CD8-positive, alpha-beta memory T cell (primary cell): Measurements from ENCODE around the gene TSPAN10. TPM values are rescaled to one million over a fixed set of nuclear protein-coding genes. Genes with fewer than 3 reads are reported as not detected.

Source experiments
- CTCF ChIA-PET: fragments of 350-600 bp; sonication (Branson Sonifier 250); formaldehyde crosslinking; loops from one replicate; lab custom pipeline; 2021; ENCODE audit warnings: antibody characterized with exemption; lab: Charles Lee
- POLR2A ChIA-PET: fragments of 350-600 bp; sonication (Branson Sonifier 250); formaldehyde crosslinking; loops from one replicate; lab custom pipeline; 2021; ENCODE audit warnings: antibody characterized with exemption; lab: Charles Lee
- DNase-seq, 5 donors: peaks; one replicate each; pipeline versions ENCODE4 v3.0.0 to v3.0.0-alpha.2; 2020 to 2022; ENCODE audit warnings: mixed read lengths in 1 of 5
- H3K27ac ChIP-seq: one replicate; pipeline ENCODE4 v1.7.0; 2013; ENCODE audit warnings: low read depth, mild to moderate bottlenecking, low read length, moderate library complexity
- H3K27me3 ChIP-seq: 2 replicates; pipeline ENCODE4 v1.7.0; 2013; ENCODE audit warnings: low read length, mild to moderate bottlenecking; ENCODE audit not compliant: insufficient read depth, poor library complexity, severe bottlenecking
- H3K36me3 ChIP-seq: 2 replicates; pipeline ENCODE4 v1.7.0; 2013; ENCODE audit warnings: mild to moderate bottlenecking, low read length, moderate library complexity; ENCODE audit not compliant: insufficient read depth
- H3K4me1 ChIP-seq: 2 replicates; pipeline ENCODE4 v1.7.0; 2013; ENCODE audit warnings: mild to moderate bottlenecking, low read length, moderate library complexity; ENCODE audit not compliant: insufficient read depth
- H3K4me3 ChIP-seq: 2 replicates; pipeline ENCODE4 v1.7.0; 2013; ENCODE audit warnings: mild to moderate bottlenecking, low read length
- H3K9me3 ChIP-seq: 2 replicates; pipeline ENCODE4 v1.7.0; 2013; ENCODE audit warnings: mild to moderate bottlenecking, low read length
- H3K27ac Mint-ChIP-seq, 8 donors: one replicate each; pipeline ENCODE4 v1.8.0; 2020 to 2021; ENCODE audit warnings: mixed read lengths in 8 of 8, mild to moderate bottlenecking in 6 of 8, inconsistent platforms in 3 of 8, moderate library complexity in 3 of 8
- H3K27me3 Mint-ChIP-seq, 2 donors: one replicate each; pipeline ENCODE4 v1.8.0; 2020 to 2021; ENCODE audit warnings: mixed read lengths in 2 of 2, mild to moderate bottlenecking in 1 of 2, moderate library complexity in 1 of 2
- H3K36me3 Mint-ChIP-seq, 3 donors: one replicate each; pipeline ENCODE4 v1.8.0; 2020 to 2021; ENCODE audit warnings: mixed read lengths in 3 of 3, inconsistent platforms in 1 of 3, mild to moderate bottlenecking in 1 of 3
- H3K4me1 Mint-ChIP-seq, 3 donors: one replicate each; pipeline ENCODE4 v1.8.0; 2020 to 2021; ENCODE audit warnings: mixed read lengths in 3 of 3, inconsistent platforms in 1 of 3, mild to moderate bottlenecking in 1 of 3
- H3K4me3 Mint-ChIP-seq, 7 donors: one replicate each; pipeline ENCODE4 v1.8.0; 2020 to 2021; ENCODE audit warnings: mixed read lengths in 7 of 7, mild to moderate bottlenecking in 6 of 7, moderate library complexity in 4 of 7, inconsistent platforms in 2 of 7
- H3K9me3 Mint-ChIP-seq, 5 donors: one replicate each; pipeline ENCODE4 v1.8.0; 2020 to 2022; ENCODE audit warnings: mixed read lengths in 5 of 5, mild to moderate bottlenecking in 3 of 5, moderate library complexity in 2 of 5, inconsistent platforms in 1 of 5
- polyA plus RNA-seq: library from polyadenylated mRNA; unstranded; fragments of 300-500 nt; fragmentation: Illumina TruSeq; gene quantifications from one replicate; pipeline ENCODE4 v1.2.3, GENCODE V29; 2021
- total RNA-seq, 2 experiments: library from RNA; stranded (reverse); gene quantifications; one replicate each; pipeline ENCODE4 v1.2.3, GENCODE V29; 2021

Gene TSPAN10
- total and polyA plus RNA-seq, 3 experiments from 2014 or later: 0.31 to 0.49 (median 0.31) TPM

DNA sequence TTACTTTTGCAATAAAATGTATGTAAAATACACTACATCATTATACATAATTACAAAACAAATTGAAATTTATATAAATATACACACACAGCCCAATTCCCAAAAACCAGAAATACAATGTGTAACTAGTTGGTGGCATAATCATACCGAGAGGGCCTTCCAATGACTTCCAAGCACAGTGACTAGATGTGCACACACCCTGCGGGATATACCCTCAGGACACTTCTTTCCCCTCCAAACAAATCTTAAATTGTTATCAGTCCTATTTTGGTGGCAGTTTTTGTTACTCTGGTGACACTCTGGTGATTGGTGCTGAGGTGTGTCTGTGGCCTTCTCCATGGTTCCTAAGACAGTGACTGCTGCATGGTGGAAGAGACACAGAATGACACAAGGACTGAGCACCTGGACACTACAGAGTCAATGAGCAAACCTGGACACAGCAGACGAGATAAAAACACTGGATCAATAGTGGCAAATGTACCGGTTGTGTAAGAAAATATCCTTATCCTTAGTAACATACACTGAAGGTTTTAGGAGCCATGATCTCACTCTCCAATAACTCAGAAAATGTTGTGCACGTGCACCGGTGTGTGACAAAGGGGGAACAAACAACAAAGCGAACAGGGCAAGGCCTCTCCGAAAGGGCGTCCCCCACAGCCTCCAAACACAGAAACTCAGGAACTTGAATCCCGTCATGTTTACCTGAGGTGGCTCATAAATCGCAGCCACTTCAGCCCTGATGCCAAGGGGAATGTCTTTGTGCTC, 33.0 kb upstream of the TSPAN10 start:
- H3K4me1 ChIP-seq: no peaks in the 10 kb centered on the region
- no peak overlapping the region for H3K4me3 ChIP-seq
- H3K36me3 ChIP-seq: peaks cover 55% of the 10 kb centered on the region
- ChIA-PET POLR2A (no interaction called here), CTCF (interaction anchor here (1.0 kb wide), 1 partner anchor 85 kb away, joined by 3 read pairs; no protein-coding TSS in a partner anchor)
- H3K27me3 ChIP-seq: no peaks in the 10 kb centered on the region
- Mint-ChIP-seq H3K36me3 (peaks cover 0 to 81% (median 19%) of the 10 kb centered on the region in 3 donors), H3K4me3 (no peak overlapping the region), H3K27ac (peak overlapping the region in 1 of 8 donors; percentile 21), H3K9me3 (no peaks in the 10 kb centered on the region), H3K27me3 (no peaks in the 10 kb centered on the region), H3K4me1 (peaks cover 3 to 6% (median 5%) of the 10 kb centered on the region in 3 donors)
- H3K9me3 ChIP-seq: no peaks in the 10 kb centered on the region
- no peak overlapping the region for H3K27ac ChIP-seq
- no peak for DNase-seq

DNA sequence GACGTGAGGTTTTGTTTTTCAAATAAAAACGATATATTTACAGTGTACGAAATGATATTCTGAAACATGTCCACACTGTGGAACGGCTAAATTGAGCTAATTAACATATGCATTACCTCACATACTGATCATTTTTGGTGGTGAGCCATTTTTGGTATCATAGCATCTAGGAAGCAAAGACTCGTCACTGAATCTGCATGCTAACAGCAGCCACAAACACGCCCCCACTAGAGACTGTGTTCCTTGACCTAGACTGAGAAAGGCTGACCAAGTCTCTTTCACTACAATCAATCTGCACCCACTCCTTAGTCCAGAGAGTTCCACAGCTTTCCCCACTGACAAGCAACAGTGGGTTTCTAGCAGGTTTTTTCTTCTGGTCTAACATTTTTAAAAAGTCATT, 29.6 kb upstream of the TSPAN10 start:
- H3K4me1 ChIP-seq: no peaks in the 10 kb centered on the region
- peaks cover 43% of the 10 kb centered on the region for H3K36me3 ChIP-seq
- Mint-ChIP-seq H3K27ac (peak overlapping the region in 1 of 8 donors; percentile 27), H3K9me3 (no peaks in the 10 kb centered on the region), H3K4me3 (no peak overlapping the region), H3K27me3 (no peaks in the 10 kb centered on the region), H3K36me3 (peaks cover 4 to 73% (median 19%) of the 10 kb centered on the region in 3 donors), H3K4me1 (peaks cover 3 to 6% (median 4%) of the 10 kb centered on the region in 3 donors)
- H3K4me3 ChIP-seq: no peak overlapping the region
- ChIA-PET POLR2A (no interaction called here), CTCF (interaction anchor here (1.5 kb wide), 1 partner anchor 317 kb away, joined by 3 read pairs; no protein-coding TSS in a partner anchor)
- no peaks in the 10 kb centered on the region for H3K9me3 ChIP-seq
- no peak for DNase-seq
- H3K27ac ChIP-seq: no peak overlapping the region
- no peaks in the 10 kb centered on the region for H3K27me3 ChIP-seq

DNA sequence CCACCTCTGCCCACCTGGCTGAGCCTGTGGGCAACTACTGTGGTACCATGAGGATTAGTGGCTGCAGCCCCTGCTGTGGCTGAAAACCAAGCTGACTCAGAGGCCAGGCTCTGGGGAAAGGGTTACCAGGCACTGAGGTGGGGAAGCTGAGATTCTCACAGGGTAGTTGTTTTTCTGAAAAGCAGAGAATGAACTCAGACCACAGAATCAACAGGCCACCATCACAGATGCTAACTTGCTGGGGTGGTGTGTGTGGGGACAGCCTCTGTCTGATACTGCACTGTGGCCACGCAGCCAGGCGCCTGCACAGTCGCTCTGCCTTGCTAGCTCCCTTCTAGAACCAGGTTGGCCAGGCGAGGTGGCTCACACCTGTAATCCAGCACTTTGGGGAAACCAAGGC, 28.9 kb upstream of the TSPAN10 start:
- H3K4me3 ChIP-seq: no peak overlapping the region
- H3K4me1 Mint-ChIP-seq: peaks cover 6 to 7% (median 6%) of the 10 kb centered on the region in 3 donors
- ChIA-PET CTCF (no interaction called here), POLR2A (no interaction called here)
- no peak for DNase-seq
- H3K27ac ChIP-seq: no peak overlapping the region
- H3K9me3 Mint-ChIP-seq: no peaks in the 10 kb centered on the region
- H3K9me3 ChIP-seq: no peaks in the 10 kb centered on the region
- H3K36me3 Mint-ChIP-seq: peaks cover 4 to 76% (median 19%) of the 10 kb centered on the region in 3 donors
- H3K4me1 ChIP-seq: no peaks in the 10 kb centered on the region
- no peak overlapping the region for H3K4me3 Mint-ChIP-seq
- no peaks in the 10 kb centered on the region for H3K27me3 ChIP-seq
- peaks cover 47% of the 10 kb centered on the region for H3K36me3 ChIP-seq
- peak overlapping the region in 1 of 8 donors; percentile 27 for H3K27ac Mint-ChIP-seq
- no peaks in the 10 kb centered on the region for H3K27me3 Mint-ChIP-seq

DNA sequence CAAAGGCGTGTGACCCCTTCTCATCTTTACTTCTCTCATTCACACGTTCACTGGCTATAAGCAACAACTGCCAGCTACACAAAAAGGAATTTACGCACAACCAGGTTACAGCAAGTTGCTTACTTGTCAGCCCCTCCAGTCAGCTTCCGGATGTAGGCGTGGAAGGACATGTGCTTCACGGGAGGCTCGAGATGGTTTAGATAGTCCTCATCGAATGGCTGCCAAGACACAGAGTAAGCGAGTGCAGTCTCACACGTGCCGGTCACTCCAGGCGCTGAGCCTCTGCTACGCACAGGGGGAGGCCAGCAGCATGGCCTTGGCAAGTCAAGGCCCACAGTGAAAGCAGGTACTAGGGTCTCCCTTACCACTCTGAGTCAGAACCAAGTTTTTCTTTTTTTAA, 28.4 kb upstream of the TSPAN10 start:
- ChIA-PET CTCF (no interaction called here), POLR2A (no interaction called here)
- Histone ChIP-seq H3K9me3 (no peaks in the 10 kb centered on the region), H3K4me3 (no peak overlapping the region), H3K27me3 (no peaks in the 10 kb centered on the region), H3K36me3 (peaks cover 47% of the 10 kb centered on the region), H3K27ac (no peak overlapping the region), H3K4me1 (no peaks in the 10 kb centered on the region)
- Mint-ChIP-seq H3K36me3 (peaks cover 4 to 77% (median 20%) of the 10 kb centered on the region in 3 donors), H3K4me3 (no peak overlapping the region), H3K9me3 (no peaks in the 10 kb centered on the region), H3K27me3 (no peaks in the 10 kb centered on the region), H3K27ac (no peak overlapping the region), H3K4me1 (peaks cover 6 to 11% (median 10%) of the 10 kb centered on the region in 3 donors)
- DNase-seq: no peak

DNA sequence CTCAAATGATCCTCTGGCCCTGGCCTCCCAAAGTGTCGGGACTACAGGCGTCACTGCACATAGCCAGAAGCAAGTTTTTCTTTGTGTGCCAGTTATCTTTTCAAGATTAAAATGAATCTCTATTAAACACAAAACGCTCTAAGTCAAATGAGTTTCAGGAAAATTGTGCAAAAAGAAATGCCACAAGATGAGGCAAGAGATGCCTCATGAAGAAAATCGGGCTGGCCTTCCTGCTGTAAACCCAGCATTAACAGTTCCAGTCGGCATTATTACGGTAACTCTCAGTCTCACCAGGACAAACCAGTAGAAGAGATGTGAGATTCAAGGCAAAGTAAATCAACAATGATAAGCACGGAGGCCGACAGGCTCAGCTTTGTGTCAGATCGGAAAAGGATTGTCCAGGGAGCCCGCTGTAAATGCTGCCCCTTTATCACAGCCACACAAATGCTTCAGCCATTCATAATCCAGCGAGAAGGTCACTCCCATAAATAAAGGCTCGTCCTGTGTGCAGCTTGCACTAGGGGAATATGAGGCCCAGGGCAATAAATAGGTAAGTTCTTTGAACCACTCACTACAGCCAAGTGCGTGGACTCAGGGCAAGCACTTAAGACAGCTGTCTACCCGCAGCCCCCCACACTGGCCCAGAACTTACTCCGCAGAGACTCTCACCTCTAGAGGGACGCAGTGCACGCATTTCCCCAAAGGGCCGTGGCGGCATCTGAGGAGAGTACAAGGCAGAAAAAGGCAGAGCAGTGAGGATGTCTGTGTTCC, 27.3 kb upstream of the TSPAN10 start:
- Histone ChIP-seq H3K27me3 (no peaks in the 10 kb centered on the region), H3K36me3 (peaks cover 37% of the 10 kb centered on the region), H3K4me1 (no peaks in the 10 kb centered on the region), H3K27ac (no peak overlapping the region), H3K9me3 (no peaks in the 10 kb centered on the region), H3K4me3 (no peak overlapping the region)
- no peak for DNase-seq
- Mint-ChIP-seq H3K36me3 (peaks cover 4 to 76% (median 16%) of the 10 kb centered on the region in 3 donors), H3K27me3 (no peaks in the 10 kb centered on the region), H3K4me3 (no peak overlapping the region), H3K27ac (peak overlapping the region in 1 of 8 donors; percentile 68), H3K4me1 (peaks cover 11 to 21% (median 18%) of the 10 kb centered on the region in 3 donors), H3K9me3 (no peaks in the 10 kb centered on the region)
- ChIA-PET CTCF (no interaction called here), POLR2A (no interaction called here)

DNA sequence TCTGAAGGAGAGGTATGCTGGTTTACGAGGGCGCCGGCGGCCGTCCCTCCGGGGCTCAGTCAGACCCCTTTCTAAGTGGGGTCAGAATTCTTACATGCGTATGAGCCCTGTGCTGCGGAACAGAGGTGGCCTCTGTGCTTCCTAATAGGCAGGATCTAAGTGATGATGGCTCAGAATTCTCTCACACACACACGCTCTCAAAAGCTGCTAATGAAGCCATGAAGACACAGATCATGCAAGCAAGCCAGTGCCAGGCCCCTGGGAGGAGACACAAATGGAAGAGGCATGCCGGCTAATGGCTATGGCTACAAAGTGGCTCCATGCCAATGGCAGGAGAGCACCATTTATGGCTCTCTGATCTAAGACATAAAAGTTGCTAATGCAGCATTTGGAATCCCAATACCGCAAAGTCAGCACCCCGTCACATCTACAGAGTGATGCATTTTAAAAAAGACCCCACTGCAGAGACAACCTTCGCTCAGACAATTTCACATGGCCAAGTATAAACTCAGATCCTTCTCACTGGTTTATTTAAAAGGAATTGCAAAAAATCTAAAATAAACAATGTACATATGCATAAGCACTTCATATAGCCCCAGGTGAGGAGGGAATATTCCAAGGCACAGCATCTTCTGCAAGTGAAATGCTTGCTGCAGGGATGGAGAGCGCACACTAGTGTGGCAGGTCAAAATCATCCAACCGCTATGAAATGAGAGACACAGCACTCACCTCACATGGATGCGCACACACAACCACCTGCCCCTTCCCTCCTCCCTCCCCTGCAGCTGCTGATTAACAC, 24.6 kb upstream of the TSPAN10 start:
- H3K36me3 Mint-ChIP-seq: peaks cover 7 to 74% (median 11%) of the 10 kb centered on the region in 3 donors
- Histone ChIP-seq H3K27me3 (no peaks in the 10 kb centered on the region), H3K9me3 (no peaks in the 10 kb centered on the region), H3K36me3 (peaks cover 28% of the 10 kb centered on the region), H3K27ac (no peak overlapping the region), H3K4me1 (no peaks in the 10 kb centered on the region), H3K4me3 (no peak overlapping the region)
- POLR2A ChIA-PET: no interaction called here
- CTCF ChIA-PET: interaction anchor here (1.5 kb wide), 1 partner anchor 11 kb away, joined by 3 read pairs; no protein-coding TSS in a partner anchor
- DNase-seq: no peak
- peak overlapping the region in 1 of 8 donors; percentile 9 for H3K27ac Mint-ChIP-seq
- H3K4me1 Mint-ChIP-seq: peaks cover 21 to 39% (median 34%) of the 10 kb centered on the region in 3 donors
- no peaks in the 10 kb centered on the region for H3K27me3 Mint-ChIP-seq
- no peaks in the 10 kb centered on the region for H3K9me3 Mint-ChIP-seq
- H3K4me3 Mint-ChIP-seq: no peak overlapping the region

DNA sequence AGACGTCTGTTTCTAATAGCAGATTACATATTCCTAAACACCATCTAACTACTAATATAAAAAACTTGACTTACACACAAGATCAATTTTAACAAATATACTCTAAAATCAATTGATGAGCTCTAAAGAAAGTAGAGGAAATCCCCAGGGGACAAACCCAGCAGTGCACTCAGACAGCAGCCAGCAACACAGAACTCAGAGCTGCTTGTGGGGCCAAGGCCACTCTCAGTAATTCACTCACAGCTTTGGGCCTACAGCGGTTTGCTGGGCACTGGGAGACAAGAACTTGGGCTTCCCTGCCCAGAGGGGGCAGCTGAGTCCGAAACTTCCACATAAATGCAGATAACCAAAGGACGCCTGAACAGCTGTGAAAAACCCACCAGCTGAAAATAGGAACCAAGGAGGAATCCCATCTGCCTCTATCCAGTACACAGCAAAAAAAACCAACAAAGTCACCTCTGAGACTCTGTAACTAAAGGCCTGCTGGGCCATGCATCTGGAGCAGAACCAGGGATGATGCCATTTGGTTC, 21.5 kb upstream of the TSPAN10 start:
- Histone ChIP-seq H3K4me1 (no peaks in the 10 kb centered on the region), H3K27me3 (no peaks in the 10 kb centered on the region), H3K27ac (no peak overlapping the region), H3K36me3 (peaks cover 14% of the 10 kb centered on the region), H3K4me3 (no peak overlapping the region), H3K9me3 (no peaks in the 10 kb centered on the region)
- peaks cover 19 to 36% (median 34%) of the 10 kb centered on the region in 3 donors for H3K4me1 Mint-ChIP-seq
- CTCF ChIA-PET: no interaction called here
- DNase-seq: no peak
- POLR2A ChIA-PET: no interaction called here
- H3K27me3 Mint-ChIP-seq: no peaks in the 10 kb centered on the region
- peak overlapping the region in 4 of 8 donors; percentile 12 to 92 (median 54) for H3K27ac Mint-ChIP-seq
- no peaks in the 10 kb centered on the region for H3K9me3 Mint-ChIP-seq
- peaks cover 3 to 59% (median 8%) of the 10 kb centered on the region in 3 donors for H3K36me3 Mint-ChIP-seq
- peak overlapping the region in 1 of 7 donors; percentile 44 for H3K4me3 Mint-ChIP-seq
